ENCODE data around the gene GFRA1.
"Not testable (repeated sequence)": the region's sequence is repeated elsewhere in the genome, so short reads cannot be mapped to it uniquely, and the experiment has no call there.

The GFRA1 gene

DNA sequence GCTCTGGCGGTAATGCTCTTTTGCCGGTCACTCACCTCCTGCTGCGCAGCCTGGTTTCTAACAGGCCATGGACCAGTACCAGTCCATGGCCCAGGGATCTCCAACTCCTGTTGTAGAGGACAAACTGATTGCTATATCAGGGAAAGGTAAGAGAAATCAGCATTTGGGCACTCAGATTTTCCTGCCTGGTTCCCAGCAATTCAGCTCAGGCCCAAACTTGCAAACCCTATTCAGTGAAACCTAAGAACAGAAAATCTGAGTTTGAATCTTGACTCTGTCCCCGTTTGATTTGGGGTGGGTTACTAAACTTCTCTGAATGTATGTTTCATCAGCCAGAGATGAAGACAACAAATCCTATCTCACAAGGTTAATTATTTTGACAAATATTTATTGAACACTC, 77.4 kb downstream of the GFRA1 start:
- DNase-seq = no peak

DNA sequence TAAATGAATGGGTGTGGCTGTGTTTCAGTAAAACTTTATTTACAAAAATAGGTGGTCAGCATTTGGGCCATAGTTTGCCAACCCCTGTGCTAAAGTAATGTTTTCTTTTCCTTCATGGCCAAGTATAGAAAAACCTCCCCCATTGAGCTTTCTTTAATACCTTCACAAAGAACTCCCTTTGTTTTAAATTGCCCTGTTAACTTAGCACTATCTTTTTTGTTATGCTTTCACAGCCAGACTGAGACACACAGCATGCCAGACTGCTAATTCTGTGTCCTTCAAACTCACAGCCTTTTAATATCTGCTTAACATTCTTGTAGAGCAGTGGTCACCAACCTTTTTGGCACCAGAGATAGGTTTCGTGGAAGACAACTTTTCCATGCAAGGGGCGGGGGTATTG, 78.0 kb downstream of the GFRA1 start:
- no peak for DNase-seq

DNA sequence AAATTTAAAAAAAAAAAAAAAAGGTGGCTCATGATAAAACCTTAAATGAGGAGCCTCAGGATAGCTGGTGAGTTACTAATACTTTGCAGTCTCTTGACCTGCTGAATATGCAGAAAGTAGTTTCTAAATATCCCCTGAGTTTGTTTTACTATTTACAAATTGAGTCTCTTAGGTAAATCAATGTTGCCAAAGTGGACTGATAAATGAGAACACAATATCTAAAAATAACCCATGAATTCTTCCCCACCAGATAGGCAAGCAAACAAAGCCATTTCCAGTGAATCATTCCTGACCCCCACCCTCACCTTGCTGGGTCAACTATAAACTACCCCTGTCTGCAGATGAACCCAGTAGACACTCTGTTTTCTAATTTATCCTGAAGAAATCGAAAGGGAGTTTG, 78.9 kb downstream of the GFRA1 start:
- no peak for DNase-seq

DNA sequence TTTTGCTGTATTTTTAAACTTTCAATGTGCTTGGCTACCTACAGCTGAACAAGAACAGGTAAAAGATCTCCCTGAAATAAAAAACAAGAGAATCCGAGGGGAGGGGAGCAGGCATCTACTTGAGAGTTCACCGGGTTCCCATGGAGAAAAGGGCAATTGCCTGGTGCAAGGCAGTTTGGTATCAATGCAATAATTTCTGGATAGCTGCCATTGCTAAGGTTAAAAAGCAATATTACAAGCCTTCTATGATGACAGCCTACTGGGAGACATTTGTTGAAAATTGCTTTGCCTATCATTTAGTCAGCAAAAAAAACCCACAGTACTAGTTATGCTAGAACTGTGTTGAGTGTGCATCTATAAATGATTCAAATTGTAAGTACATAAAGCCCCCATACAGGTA, 82.1 kb downstream of the GFRA1 start:
- no peak for DNase-seq

DNA sequence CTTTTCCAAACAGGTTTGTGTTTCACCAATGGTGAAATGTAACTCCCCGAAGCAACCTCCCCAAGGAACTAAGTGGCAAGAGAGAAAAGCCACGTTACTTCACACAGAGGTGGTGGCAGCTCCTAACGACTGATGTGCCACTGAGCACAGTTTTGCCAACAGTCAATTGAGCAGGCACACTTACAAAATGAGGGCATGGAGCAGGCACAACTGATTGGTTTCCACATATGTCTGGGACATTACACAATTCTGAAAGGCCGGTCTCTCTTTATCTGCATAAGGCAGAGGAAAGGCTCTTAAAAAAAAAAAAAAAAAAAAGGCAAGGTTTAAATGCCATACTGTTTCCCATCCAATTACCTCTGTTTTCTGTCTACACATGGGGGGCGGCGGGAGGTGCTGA, 86.7 kb downstream of the GFRA1 start:
- no peak for DNase-seq

DNA sequence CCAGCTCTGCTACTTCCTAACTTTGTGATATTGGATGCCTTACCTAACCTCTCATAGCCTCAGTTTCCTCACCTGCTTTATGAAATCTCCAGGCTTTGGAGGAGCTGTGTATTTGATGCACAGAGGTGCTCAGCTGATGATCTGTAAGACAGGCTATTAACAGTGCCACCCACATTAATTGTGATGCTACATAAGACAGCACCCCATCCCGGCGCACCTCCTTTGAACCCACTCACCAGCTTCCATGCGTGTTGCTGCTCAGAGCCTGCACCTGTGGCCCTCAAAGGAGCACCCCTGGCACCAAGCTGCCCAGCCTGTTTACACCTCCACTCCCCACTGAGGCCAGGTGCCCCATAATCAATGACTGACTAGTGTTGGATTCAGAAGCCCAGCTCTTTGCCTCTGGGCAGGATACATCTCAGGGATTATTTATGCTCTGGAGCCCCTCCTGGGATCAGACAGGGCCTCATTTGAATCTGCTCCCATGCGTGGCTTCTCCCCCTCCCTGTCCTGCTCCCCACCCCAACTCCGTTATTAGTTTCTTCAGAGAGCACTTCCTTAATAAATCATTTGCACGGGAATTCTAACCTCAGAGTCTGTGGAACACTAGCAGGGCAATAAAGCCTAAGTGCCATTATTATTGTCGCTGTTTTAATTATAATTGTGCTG, 87.7 kb downstream of the GFRA1 start:
- no peak for DNase-seq

DNA sequence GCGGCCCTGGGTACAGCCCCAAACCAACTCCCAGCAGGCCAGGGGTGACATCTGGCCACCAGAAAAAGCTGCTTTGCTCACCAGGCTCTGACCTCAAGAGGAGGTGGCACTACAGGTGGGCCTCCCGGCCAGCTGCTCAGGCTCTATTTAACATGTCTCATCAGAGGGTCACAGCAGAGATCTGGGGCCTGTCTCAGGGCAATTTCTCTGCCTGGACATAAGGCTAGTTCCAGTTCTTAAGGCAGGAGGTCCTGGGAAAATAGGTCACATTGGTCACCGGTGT, 88.6 kb downstream of the GFRA1 start:
- no peak for DNase-seq

DNA sequence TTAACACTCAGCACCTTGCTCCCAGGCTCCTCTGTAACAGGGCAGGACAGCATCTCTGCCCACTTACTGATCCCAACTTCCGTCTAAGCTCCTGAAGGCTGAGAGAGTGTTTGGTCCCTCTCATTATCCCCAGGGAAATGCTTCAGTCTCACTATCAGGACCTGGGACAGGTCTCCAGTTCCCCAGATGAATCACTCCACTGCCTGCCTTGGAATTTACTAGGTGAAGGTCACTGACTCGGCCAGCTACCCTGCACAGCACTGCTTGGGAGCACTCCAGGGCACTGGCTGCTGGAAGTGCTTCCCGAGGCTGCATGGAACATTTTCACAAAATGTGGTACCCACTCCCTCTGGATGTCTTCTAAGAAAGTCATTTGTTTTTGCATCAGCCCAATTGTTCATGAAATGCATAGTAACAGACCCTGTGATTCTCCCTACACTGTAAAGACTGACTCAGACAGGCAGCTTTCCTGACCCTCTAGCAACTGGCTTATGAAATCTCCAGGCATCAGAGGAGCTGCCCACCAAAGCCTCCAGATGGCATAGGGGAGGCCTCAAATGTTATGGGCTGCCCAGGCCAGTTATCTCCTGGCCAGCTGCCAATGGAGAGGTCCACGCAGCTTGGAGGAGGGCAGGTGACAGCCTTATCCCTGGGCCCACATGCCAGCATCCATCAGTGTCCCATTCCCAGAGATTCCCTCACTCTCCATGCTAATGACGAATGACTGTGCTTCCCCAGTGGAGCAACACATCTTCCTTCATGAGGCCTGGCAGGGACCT, 89.1 kb downstream of the GFRA1 start:
- no peak for DNase-seq

DNA sequence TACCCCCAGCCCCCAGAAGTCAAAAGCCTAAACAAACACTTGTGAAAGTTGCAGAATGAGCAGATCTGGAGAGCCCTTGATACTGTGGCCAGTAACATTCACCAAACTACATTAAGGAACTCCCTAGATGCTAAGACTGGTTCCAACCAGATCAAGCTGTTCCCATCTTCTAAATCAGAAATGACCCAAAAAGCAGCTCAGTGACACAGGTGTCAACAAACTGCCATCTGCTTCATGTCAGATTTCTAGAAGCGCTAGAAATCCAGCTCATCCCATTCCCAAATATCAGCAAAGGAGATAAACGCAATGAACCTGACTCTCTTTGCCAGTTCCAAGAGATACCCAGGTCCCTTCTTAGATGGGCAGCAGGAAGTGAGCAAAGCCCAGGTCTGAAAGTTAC, 90.6 kb downstream of the GFRA1 start:
- DNase-seq = no peak

DNA sequence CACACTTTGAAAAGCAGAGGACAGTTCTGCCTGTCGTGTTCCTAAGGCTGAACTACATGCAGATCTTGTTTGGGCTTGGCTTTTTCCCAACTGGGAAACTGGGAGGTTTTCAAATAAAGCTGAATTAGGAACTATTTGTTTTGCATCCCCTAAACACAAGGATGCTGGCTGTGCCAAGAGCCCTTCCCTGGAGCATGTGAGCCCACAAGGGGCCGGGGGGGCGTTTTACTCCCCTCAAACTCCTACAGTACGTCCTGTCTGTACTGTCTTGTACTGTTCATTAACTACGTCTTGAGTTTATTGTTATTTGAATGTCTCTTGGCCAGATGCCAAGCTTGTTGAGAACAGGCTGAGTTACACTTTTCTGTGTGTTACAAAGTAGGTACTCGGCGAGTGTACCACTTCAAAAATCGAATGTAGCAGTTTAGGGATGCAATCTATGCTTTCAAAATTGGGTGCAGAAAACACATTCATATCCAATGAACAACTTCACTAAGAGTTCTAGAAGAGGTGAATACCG, 94.9 kb downstream of the GFRA1 start:
- no peak for DNase-seq

DNA sequence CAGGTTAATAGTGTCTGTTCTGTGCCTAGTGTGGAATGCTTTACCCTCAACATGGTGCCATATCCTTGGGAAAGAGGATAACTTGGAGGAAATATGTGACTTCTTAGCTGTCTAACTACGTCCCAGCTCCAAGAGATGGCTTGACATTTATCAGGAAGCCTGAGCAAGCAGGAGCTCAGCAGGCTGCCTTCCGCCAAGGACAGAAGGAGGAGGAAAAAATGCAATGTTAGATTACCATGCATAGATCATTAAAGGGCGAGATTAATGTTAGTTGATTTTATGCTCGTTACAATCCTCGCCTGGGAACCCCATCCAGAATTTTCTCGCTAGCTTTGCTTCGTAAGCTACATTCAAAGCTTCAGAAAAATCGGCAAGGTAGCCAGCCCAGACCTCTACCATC, 97.8 kb downstream of the GFRA1 start:
- no peak for DNase-seq

DNA sequence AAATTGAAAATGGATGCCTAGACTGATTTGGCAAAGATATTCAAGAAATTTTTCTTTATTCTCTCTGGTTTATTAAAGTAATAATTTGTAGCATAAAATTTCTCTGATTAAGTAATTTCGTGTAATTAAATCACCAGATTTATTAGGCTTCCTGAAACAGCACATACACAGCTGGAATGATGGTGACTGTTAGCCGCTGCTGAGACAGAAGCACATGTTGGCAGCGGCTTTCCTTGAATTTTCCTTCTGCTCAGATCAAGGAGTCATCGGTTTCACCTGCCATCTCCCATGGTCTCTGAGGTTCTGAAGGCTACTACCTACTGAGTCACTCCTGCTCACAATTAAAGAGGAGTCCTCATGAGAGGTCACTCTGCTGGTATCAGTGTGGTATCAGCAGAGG, 101.5 kb downstream of the GFRA1 start:
- no peak for DNase-seq

DNA sequence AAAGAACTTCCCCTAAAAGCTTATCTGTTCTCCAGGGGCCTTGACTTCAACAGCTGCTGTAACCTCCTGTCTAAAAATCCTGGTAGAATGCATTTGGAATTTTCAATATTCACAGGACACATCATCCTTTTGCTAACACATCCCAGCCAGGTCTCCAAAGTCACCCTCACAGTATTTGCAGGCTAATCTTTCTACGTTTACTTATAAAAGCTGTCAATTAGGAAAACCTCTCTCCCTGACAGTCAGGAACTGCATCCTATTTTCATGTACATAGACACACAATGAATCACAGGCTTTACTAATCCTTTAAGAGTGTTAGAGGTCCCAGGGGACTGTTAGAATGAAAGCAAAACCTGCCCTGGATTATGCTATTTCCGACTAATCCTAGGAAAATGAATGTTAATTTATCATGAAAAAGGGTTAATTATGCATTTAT, 102.2 kb downstream of the GFRA1 start:
- DNase-seq = no peak

DNA sequence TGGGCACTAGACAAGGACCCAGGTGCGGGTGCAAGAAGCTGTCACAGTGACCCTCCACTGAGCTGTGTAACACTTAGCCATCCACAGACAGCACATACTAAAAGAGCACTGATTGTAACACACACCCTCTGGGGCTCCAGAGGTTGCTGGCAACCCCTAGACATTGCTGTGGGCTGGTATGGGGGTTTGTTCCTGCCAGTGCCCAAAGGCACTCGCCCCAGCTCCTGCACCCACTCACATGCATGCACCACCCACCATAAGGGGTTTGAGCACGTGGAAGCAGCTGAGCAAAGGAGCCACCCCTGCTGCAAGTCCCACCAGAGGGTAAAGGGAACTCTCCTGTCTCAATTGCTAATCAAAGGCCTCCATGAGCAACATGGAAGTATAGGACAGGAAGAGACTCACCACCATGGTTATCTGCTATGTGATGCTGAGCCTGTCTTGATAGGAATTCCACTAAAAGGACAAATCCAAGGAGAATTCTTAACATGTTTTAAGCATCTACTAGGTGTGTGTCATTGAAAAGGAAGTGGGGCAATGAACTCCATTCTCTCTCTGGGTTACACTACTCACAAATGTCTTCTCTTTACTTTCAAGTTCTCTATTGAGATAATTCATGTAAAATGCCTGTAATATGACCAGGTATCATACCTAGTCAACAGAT, 103.1 kb downstream of the GFRA1 start:
- no peak for DNase-seq

DNA sequence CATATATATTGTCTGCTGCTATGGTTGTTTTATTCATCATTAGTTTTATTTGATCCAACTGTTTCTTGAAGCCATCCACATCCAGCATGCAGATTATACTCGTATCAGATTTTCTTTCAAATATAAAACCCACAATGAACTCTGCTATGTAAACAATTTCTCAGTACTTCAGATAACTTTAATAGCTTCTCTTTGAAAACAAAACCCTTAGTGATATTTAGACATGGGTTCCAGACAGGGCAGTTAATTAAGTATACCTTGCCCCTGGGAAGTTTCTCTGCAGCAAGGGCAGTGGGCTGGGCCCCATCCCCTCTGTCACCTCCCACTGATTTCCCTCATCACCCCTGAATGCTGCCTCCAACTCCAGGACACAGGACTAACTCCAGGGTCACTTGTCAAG, 104.3 kb downstream of the GFRA1 start:
- no peak for DNase-seq

DNA sequence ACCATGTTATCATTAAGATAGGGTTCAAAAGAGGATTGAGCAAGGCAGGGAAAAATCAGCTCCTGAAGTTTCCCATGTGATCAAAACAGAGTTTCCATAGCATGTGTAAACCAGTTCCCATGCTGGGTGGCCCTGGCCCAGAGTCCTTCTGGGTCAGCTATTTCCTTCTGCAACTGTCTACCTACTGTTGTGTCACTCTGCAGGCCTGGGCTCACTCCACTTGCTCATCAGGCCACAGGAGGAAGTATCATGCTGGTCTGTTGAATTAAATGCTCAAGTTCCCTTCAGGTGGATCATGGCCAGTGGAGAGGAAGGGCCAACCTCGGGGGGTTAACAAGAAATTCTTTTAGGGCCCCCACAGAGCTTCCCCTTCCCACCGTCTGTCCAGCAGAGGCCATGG, 104.7 kb downstream of the GFRA1 start:
- DNase-seq = no peak

DNA sequence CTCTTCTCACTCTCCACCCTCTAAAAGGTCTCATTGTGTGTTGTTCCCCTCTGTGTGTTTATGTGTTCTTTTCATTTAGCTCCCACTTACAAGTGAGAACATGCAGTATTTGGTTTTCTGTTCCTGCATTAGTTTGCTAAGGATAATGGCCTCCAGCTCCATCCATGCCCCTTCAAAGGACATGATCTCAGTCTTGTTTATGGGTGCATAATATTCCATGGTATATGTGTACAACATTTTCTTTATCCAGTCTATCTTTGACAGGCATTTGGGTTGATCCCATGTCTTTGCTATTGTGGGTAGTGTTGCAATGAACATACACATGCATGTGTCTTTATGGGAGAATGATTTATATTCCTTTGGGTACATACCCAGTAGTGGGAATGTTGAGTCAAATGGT, 107.1 kb downstream of the GFRA1 start:
- DNase-seq = not testable (repeated sequence)

DNA sequence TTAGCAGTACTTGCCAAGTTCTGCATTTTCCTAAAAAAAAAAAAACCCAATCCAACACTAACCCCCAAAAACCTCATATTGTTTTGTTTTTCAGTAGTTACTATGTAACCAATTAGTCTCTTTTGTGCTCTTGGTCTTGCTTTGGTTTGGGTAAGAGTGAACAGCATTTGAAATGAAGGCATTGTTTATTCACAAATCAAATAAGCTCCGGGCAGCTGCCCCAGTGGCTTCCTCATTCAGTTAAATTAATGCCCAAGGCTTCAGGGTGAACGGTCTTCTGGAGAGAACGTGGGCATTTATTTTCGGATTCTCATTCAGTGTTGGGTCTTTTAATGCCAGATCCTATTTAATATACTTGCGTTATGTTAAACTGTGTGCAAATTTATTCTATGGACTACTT, 108.7 kb downstream of the GFRA1 start:
- DNase-seq = no peak

DNA sequence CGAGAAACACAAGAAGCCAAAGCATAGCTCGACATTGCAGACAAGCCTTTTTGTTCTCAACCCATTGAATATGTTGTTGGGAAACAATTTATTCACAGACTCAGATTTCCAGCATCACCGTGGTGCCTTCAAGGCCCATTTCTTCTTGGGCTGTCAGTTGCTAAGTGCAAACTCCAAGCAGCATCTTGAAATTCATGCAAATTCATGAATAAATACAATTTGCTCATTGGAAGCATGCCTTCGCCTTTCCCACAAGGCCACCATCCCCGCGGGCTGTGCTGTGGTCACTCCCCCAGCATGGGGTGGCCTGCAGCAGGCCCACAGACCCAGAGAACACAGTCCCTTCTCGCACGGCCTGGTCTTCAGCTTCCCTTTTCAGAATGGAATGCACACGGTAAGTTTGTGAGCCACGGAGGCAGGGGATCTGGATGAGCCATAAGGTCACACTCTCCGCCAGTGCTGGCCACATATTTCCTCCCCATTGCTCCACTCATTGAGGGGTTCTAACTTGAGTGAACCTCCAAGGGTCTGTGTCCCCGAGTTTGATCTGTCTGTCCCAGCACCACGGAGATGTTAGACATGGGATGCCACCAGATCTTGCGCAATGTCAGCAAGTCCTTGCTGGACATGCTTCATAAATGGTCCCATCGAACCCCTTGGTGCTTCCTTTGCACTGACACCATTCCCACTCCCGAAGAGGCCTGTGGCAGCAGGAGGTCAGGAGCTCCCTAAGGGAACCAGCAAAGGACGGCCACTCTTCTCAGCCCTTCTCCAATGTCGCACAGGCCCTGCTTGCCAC, 109.5 kb downstream of the GFRA1 start:
- DNase-seq = no peak

DNA sequence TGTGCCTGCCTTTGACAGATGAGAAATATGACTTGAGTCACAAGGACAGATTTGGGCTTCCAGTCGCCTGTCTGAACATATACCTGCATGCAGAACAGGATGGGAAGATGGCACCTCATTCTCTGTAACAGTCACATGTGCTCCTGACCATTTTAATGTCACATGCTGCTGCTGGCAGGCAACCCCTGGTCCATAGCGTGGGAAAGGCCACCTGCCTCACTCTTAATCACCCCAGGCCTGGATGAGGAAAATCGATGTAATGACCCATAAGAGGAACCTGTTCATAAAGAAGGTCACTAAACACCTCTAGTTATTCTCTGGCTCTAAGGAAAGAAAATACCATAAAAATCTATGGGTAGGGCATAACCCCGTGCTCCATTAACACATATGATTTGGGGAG, 110.2 kb downstream of the GFRA1 start:
- DNase-seq = no peak

DNA sequence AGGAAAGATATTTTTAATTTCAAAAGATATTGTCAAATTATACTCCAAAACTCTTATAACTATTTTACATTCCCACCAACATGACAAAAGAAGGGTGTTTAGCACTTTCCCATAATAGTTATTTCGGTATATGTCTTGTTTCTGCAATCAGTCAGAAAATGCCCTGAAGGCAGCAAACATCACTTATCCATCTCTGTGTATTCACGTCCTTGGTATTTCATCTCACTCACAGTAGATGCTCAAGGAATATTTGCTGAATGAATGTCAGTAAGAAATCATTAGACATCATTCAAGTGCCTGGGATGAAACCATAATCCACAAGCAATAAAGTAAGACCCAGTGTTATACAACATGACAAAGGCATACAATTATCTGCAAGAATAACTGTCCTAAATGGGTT, 112.7 kb downstream of the GFRA1 start:
- DNase-seq = no peak

DNA sequence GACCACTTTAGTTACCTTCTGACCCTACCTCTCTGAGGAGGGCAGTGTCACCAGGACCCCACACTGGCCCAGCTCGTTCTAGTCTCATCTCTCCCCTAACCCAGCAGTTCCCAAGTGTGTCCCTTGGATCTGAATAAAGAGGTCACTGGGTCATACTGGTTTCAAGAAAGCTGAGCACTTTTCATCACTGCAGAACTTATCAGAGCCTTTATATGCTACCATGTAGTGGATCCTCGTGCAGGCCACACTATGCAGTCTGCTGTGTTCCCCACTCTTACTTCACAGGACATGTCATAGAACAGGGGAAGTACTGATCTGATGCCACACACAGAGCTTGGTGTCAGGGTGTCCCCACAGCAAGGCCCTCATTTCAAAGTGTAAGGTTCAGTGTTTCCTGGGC, 113.8 kb downstream of the GFRA1 start:
- DNase-seq = no peak

DNA sequence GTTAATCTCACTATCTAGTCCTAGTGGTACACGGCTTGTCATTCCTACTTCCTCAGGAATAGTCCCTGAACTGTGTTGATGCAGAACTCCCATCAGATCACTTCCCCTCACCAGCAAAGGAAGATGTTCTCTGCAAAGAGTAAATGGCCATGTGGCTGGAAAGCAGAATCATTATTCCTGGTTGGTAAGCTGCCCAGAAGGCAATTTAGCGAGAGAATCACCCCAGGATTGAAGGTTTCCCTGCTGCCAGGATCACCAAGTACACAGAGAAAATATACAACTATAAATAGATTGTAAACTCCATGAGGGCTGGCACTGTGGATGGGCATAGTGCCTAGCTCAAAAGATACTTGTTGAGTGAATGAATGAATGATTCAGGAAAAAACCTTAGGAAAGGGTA, 115.0 kb downstream of the GFRA1 start:
- no peak for DNase-seq

DNA sequence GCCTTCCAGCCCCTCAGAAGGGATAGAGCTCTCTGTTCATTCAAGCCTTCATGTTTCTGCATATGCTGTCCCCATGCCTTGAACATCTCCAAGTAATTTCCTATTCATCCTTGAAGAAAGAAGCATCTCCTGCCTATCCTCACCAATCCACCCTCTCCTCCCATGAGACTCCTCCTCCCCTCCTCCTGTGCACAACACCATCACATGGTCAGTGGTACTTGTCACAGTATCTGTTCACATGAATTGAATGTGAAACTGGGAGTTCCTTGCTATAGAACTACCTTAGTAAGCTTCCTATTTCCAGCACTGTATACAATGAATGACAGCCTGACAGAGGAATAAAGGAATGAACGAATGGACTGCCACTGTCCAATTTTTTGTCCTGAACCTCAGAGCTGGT, 115.5 kb downstream of the GFRA1 start:
- no peak for DNase-seq

Data from KG1 (cell line).